Activated CD4-positive, alpha-beta T cell treated with anti-CD3 and anti-CD28 coated beads, Interleukin-2, amount 50 U/mL, for 24 hours (primary cell): ENCODE measurements around the gene PIERCE2.
"Not testable (repeated sequence)": the region's sequence is repeated elsewhere in the genome, so short reads cannot be mapped to it uniquely, and the experiment has no call there.

Experiments
- DNase-seq, 2 donors: peaks; one replicate each; pipeline ENCODE4 v3.0.0-alpha.2; 2020; ENCODE audit warnings: low read depth in 1 of 2, low spot score in 1 of 2

PIERCE2 gene, protein sequence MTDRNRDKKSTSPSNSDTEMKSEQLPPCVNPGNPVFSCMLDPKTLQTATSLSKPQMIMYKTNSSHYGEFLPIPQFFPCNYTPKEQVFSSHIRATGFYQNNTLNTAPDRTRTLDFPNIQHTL

GRCh38 chr15:55408012-55408928, at the start of gene PIERCE2, which contains the start of gene CCPG1:
TSS of gene PIERCE2 (plus strand) at chr15:55408495. CDS start at chr15:55408769, 274 bp downstream.
TSS of gene CCPG1 (minus strand) at chr15:55408359. CDS start at chr15:55389424, 18,935 bp downstream.
- peak; percentile 70 to 78 for DNase-seq

- DNase-seq = no peak
Observed at GRCh38 chr15:55360256-55360655, 48.0 kb upstream of the PIERCE2 start.

DNA sequence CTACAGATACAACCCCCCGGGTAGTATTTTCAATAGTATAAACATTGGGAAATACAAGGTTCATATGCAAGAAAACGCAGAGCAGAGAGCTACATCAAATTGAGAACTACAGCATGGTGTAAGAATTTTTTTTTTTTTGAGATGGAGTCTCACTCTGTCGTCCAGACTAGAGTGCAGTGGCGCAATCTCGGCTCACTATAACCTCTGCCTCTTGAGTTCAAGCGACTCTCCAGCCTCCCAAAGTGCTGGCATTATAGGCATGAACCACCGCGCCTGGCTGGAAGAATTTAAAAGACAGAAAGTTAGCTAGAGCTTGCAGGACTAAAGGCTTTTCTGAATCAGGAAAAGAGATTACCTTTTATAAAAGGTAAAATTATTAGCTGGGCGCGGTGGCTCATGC, 47.2 kb upstream of the PIERCE2 start:
- no peak for DNase-seq

DNA sequence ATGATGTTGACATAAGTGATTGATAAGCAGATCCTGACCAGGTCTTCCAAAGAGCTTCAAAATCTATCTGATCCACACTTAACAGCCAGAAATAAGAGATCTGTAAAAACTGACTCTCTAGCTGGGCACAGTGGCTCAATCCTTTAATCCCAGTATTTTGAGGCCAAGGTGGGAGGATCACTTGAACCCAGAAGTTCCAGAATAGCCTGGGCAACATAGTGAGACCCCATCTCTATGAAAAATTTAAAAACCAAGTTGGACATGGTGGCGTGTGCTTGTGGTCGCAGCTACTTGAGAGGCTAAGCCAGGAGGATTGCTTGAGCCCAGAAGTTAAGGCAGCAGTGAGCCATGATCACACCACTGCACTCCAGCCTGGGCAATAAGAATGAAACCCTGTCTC, 45.7 kb upstream of the PIERCE2 start:
- no peak for DNase-seq

- DNase-seq = no peak
Observed at GRCh38 chr15:55366981-55367380, 41.3 kb upstream of the PIERCE2 start.

GRCh38 chr15:55372701-55373440, 35.4 kb upstream of the PIERCE2 start:
- no peak for DNase-seq

DNA sequence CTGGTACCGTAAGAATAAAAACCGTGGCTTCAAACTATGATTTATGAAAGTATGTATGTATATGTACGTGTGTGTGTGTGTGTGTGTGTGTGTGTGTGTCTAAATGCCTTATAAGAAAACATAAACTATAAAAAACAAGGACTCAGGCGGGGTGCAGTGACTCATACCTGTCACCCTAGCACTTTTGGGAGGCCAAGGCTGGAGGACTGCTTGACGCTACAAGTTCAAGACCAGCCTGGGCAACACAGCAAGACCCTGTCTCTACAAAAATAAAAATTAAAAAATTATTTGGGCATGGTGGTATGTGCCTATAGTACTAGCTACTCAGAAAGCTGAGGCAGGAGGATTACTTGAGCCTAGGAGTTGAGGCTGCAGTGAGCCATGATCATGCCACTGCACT, 29.2 kb upstream of the PIERCE2 start:
- no peak for DNase-seq

DNA sequence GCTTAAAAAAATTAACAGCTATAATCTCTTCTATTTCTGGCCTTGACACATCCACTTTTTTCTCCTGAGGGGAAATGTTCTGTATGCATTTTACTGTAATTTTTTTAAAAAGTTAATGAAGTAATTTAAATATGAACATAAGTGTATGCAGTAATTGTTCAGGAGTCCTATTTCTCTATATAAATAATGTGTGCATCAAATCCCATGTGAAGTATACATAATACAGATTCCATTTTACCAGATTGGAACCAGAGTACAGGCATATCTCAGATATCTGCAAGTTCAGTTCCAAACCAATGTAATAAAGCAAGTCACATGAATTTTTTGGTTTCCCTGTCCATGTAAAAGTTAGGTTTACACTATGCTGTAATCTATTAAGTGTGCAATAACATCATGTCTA, 26.7 kb upstream of the PIERCE2 start:
- no peak for DNase-seq

- no peak for DNase-seq
Observed at GRCh38 chr15:55383687-55384086, 24.6 kb upstream of the PIERCE2 start.

- DNase-seq = no peak
Observed at GRCh38 chr15:55387027-55387426, 21.3 kb upstream of the PIERCE2 start.

DNA sequence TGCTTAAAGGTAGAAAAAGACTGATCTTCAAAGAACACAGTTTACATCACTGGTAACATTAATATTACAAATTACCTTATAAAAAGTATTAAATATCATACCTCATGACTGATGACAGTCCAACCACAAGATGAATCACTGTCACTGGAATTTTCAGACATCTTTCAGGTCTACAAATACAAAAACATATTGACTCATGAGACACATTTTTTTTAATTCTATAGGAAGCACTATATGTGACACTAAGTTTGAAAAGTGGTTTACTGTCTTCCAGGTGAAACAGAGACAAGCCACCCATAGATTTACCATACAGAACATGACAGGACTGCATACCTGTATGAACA, 19.1 kb upstream of the PIERCE2 start:
- no peak for DNase-seq

DNA sequence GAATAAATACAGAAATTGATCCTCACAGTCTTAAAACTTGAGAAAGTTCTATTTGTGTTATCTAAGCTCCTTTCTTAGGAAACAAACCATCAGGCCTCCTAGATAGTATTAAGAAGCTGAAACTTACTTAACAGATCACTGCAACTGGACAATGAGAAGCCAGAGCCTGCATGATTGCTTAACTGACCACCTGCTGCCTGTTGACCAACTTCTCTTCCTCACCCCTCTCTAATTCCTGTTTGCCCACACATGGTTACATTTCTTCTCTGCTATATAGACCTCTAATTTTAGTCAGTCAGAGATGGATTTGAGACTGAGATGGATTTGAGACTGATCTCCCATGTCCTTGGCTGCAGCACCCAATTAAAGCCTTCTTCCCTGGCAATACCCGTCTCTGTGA, 13.6 kb upstream of the PIERCE2 start:
- DNase-seq = no peak

DNA sequence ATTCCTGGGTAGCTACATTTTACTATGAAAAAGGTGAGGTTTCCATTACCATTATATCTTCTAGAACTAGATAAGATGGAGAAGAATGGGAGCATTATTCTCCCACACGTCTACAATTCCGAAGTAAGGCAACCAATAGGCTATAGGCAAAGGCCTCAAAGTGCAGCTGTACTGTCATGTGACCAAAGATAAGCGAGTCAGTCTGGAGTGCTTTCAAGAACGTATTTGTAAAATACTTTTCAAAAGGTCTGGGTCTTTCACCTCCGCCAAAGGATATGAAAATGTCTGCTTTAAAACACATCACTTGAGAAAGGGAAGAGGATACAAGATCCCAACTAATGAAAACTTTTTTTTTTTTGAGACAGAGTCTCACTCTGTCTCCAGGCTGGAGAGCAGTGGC, 10.1 kb upstream of the PIERCE2 start:
- DNase-seq = no peak

GRCh38 chr15:55400050-55400449, 8.2 kb upstream of the PIERCE2 start:
- DNase-seq = not testable (repeated sequence)

DNA sequence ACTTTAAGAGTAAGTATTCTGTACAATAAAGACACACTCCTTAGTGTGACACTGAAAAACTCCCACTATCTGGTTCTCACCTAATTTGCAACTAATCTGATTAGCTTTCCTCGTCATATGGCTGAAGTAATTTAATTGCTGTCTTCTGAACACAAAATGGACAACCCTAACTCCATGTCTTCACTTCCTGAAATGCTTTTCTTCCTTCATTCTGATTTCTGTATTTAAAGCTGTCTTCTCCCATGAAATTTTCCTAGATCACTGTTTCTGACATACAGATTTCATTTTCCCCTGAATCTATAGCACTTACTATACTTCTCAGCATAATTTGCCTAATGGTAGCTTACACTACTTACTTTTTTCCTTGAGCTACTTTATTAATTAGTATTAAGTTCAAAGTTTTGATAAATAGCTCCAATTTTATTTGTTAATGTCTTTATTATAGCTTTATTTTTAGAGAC, 6.5 kb upstream of the PIERCE2 start:
- DNase-seq = no peak

DNA sequence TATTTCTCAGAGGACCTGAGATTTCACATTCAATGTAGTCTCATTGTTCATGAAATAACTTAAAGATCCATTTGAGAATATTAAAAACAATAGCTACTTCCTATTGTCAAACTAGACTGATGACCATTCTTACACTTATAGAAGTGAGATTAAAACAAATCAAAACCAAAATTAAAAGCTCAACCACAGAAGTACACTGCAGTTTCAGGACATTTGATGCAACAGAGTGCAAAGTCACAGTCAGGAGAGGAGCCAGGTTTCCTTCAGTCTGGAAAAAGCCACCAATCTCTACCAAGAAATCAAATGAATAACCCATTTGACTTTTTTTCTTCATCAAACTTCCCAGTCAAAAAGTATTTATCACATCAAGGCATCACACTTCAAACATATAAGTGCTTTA, 5.6 kb upstream of the PIERCE2 start:
- no peak for DNase-seq

DNA sequence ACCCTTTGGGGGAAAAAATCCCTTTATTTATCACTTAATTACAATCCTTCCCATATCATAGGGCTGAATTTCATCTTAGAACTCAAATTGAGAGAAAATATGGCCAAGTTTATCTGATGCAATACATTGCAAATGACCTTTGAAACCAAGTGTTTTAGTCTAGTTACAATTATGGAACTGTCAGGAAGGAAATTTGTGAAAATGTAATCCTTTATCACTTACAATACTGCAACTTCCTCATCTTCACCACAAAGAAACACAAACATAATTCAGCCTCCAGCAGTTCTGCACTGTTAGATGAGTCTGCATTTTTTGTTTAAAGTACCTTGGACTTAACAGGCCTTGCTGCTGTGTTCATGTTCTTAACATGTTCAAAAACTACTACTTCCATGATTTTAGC, 4.8 kb upstream of the PIERCE2 start:
- no peak for DNase-seq

DNA sequence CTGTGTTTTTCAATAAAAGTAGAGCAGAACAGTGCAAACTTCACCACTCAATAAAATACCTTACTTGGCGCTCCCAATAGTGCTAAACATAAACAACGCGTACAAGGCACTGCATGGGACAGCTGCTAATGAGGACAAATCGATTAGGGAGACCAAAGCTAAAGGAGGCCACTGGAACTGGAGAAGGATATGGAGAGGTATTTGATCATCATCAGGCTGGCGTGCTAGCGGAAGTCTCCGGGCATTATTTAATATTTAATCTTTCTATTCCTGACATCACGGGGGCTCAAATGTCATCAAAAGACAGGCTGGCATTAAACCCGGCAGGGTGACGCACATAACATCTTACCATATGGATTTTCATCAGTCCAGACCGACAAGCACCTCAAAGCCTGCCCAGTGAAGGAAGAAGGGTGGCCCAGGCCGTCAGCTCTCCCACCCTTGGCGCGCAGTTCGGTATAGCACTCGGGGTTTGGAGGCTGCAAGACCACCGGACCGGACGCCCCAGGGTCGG, 740 bp upstream of the PIERCE2 start:
- no peak for DNase-seq

GRCh38 chr15:55408976-55409375, 681 bp downstream of the PIERCE2 start:
- DNase-seq = not testable (repeated sequence)

DNA sequence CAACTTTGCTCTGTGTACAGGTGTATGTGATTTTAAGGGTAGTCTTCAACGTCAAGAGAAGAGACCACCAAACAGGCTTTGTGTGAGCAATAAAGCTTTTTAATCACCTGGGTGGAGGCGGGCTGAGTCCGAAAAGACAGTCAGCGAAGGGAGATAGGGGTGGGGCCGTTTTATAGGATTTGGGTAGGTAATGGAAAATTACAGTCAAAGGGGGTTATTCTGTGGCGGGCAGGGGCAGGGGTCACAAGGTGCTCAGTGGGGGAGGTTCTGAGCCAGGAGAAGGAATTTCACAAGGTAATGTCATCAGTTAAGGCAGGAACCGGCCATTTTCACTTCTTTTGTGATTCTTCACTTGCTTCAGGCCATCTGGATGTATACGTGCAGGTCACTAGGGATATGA, 9.4 kb downstream of the PIERCE2 start:
- DNase-seq = not testable (repeated sequence)

DNA sequence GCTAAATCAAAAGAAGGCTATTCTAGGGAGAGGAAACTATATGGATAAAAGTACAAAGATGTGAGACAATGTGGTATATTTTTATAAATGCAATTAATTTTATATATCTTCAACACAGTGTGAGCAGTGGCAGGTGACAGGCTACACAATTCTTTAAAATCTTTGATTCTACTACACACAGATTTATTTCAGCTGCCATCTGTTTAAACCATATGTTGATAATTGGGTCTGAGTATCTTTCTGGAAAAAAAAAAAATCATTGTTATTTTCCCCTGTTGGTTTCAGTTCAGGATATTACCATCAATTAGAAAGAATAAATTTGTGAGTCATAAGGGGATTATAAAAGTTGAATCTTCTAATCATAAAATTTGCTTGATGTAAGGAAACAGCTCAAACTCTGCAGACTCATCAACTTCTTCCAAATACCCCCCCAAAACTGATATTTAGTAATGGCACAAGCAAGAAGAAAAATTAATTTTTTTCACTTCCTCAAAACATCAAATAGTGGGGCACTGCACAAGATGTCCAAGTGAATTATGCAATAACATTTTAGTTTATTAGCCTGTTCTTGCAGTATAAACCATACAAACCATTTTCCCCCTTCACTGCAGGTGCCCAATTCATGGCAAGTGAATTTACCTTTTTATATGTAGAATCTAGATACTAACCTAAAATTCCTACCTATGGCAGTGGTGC, 12.0 kb downstream of the PIERCE2 start:
- DNase-seq = no peak
